Lower lobe of right lung (tissue), 2 donors: ENCODE measurements around the gene FHIT. TPM values are rescaled to one million over a fixed set of nuclear protein-coding genes. Genes with fewer than 3 reads are reported as not detected.

ENCODE experiments used
- ATAC-seq, 2 donors: fragments of 200-7000 bp; cut with Tn5 transposase; one replicate each; pipeline ENCODE4 v1.9.1; 2020 to 2022; ENCODE audit warnings: mild to moderate bottlenecking in 2 of 2, moderate library complexity in 2 of 2
- DNase-seq: peaks from one replicate; pipeline ENCODE4 v3.0.0-alpha.2; 2020
- H3K27ac ChIP-seq: fragments of 200-600 bp; one replicate; pipeline ENCODE4 v1.8.0; 2022
- H3K27me3 ChIP-seq: fragments of 200-600 bp; one replicate; pipeline ENCODE4 v1.8.0; 2022; ENCODE audit warnings: low read depth
- H3K36me3 ChIP-seq: fragments of 200-600 bp; one replicate; pipeline ENCODE4 v1.8.0; 2022; ENCODE audit warnings: mild to moderate bottlenecking
- H3K4me1 ChIP-seq: fragments of 200-600 bp; one replicate; pipeline ENCODE4 v1.8.0; 2022
- H3K4me3 ChIP-seq: fragments of 200-600 bp; one replicate; pipeline ENCODE4 v1.8.0; 2022; ENCODE audit warnings: mild to moderate bottlenecking
- H3K9me3 ChIP-seq: fragments of 200-600 bp; one replicate; pipeline ENCODE4 v1.8.0; 2022
- intact Hi-C: fragments of 100-400 bp; cut with DNase I; formaldehyde crosslinking; loops from one replicate; pipeline ENCODE4 v1.11.0; 2022
- total RNA-seq: library from RNA; stranded (reverse); fragmentation: NEBNext Ultra II Directional; extraction: Animal tissue kit (Norgen Biotek cat#: 25700); gene quantifications from one replicate; pipeline ENCODE4 v1.2.1, GENCODE V29; 2021
- TF ChIP-seq, protein P1 (sequence below): fragments of 200-600 bp; IDR thresholded peaks from one replicate; pipeline ENCODE4 v1.8.0; 2022; ENCODE audit warnings: antibody characterized with exemption, mild to moderate bottlenecking
- donor health status: DM: no; HTN: yes; CAD: no; lungs with severe emphysema.

FHIT gene
- total RNA-seq, 1 donor from 2014 or later, result 10.3 TPM

DNA sequence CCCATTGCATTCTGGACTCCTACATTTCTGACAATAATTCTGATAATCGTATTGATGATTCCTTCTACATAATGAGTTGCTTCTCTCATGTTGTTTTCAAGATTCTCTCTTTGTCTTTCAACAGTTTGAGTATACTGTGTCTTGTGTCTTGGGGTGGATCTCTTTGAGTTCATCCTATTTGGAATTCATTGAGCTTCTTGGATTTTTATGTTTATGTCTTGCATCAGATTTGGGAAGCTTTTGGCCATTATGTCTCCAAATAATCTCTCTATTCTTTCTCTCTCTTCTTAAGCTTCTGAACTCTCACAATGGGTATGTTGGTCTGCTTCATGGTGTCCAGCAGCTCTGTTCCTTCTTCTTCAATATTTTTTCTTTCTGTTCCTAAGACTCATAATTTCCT lies 592.2 kb downstream of the FHIT start:
- DNase-seq (no peak), ATAC-seq (no peak)
- H3K4me1 ChIP-seq, result no peaks in the 10 kb centered on the region
- TF ChIP-seq, protein P1, sequence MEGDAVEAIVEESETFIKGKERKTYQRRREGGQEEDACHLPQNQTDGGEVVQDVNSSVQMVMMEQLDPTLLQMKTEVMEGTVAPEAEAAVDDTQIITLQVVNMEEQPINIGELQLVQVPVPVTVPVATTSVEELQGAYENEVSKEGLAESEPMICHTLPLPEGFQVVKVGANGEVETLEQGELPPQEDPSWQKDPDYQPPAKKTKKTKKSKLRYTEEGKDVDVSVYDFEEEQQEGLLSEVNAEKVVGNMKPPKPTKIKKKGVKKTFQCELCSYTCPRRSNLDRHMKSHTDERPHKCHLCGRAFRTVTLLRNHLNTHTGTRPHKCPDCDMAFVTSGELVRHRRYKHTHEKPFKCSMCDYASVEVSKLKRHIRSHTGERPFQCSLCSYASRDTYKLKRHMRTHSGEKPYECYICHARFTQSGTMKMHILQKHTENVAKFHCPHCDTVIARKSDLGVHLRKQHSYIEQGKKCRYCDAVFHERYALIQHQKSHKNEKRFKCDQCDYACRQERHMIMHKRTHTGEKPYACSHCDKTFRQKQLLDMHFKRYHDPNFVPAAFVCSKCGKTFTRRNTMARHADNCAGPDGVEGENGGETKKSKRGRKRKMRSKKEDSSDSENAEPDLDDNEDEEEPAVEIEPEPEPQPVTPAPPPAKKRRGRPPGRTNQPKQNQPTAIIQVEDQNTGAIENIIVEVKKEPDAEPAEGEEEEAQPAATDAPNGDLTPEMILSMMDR, result no peak
- intact Hi-C loops, result no loop called here
- H3K4me3 ChIP-seq, result no peak overlapping the region
- H3K27me3 ChIP-seq, result no peaks in the 10 kb centered on the region
- H3K27ac ChIP-seq, result no peak overlapping the region
- H3K36me3 ChIP-seq, result no peaks in the 10 kb centered on the region
- peaks cover 15% of the 10 kb centered on the region for H3K9me3 ChIP-seq

DNA sequence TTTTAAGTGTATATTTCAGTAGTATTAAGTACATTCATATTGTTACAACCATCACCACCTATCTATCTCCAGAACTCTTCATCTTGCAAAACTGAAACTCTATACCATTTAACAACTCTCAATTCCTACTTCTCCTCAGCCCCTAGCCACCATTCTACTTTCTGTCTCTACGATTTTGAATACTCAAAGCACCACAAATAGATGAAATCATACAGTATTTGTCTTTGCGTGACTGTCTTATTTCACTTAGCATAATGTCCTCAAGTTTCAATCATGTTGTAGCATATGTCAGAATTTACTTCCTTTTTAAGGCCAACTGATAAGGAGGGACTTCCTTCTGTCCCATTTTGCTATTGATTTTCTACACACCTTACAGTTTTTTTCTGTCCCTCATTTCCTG lies 593.3 kb downstream of the FHIT start:
- Histone ChIP-seq H3K9me3 (peaks cover 15% of the 10 kb centered on the region), H3K36me3 (no peaks in the 10 kb centered on the region), H3K4me1 (no peaks in the 10 kb centered on the region), H3K27me3 (no peaks in the 10 kb centered on the region), H3K27ac (no peak overlapping the region), H3K4me3 (no peak overlapping the region)
- ATAC-seq (no peak), DNase-seq (no peak)
- TF ChIP-seq, protein P1, result no peak
- intact Hi-C loops, result no loop called here

DNA sequence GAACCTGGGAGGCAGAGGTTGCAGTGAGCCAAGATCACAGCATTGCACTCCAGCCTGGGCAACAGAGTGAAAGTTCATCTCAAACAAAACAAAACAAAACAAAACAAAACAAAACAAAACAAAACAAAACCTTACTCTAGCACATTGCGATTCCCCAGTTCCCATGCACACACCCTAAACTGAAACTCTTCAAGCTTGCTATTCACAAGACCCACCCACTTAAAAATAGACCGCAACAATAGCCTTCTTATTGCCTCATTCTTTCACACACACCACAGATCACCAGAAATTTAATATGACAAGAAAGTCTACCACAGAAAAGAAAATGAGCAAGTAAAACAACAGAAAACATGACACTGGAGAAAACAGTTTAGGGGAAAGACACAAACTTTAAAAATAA lies 598.4 kb downstream of the FHIT start:
- intact Hi-C loops, result no loop called here
- Histone ChIP-seq H3K27ac (no peak overlapping the region), H3K27me3 (no peaks in the 10 kb centered on the region), H3K4me1 (no peaks in the 10 kb centered on the region), H3K36me3 (no peaks in the 10 kb centered on the region), H3K9me3 (no peaks in the 10 kb centered on the region), H3K4me3 (no peak overlapping the region)
- DNase-seq (no peak), ATAC-seq (no peak)
- TF ChIP-seq, protein P1, result no peak

DNA sequence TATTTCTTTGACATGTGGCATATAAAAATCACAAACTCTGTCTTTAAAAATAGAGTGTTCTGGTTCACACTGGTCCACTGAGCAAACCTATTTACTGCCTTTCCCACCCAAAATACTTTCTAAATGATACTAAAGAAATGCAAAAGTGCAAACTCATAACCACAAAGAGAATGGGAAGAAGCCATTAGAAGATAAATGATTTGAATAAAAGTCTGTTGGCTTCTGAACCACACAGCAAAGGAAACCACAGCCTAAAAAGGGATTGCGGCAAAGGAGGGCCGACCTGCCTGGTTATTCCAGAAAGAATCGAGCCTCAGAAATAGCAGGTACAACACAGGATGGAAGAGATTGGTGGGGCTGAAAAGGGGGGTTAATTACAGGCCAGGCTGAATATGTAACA lies 599.5 kb downstream of the FHIT start:
- DNase-seq (no peak), ATAC-seq (no peak)
- Histone ChIP-seq H3K4me3 (no peak overlapping the region), H3K36me3 (no peaks in the 10 kb centered on the region), H3K27ac (no peak overlapping the region), H3K4me1 (no peaks in the 10 kb centered on the region), H3K9me3 (no peaks in the 10 kb centered on the region), H3K27me3 (no peaks in the 10 kb centered on the region)
- TF ChIP-seq, protein P1, result no peak
- intact Hi-C loops, result no loop called here

DNA sequence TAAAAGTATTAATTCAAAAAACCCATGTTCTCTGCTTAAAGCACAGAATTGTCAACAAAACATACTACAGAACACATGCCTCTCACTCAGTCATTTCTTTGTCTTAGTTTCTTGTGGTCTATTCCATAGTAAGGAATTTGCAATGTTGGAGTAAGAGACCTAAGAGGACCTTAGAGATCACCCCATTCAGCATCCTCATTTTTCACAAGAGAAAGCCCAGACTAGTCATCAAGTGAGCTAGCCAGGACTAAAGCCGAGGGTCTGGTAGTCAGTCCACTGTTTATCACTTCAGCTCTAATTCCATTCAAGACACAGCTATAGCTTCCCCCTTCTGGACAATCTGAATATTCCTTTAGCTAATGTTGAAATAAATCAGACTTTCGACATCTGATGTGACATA lies 601.1 kb downstream of the FHIT start:
- Histone ChIP-seq H3K4me3 (no peak overlapping the region), H3K9me3 (no peaks in the 10 kb centered on the region), H3K36me3 (no peaks in the 10 kb centered on the region), H3K27me3 (no peaks in the 10 kb centered on the region), H3K27ac (no peak overlapping the region), H3K4me1 (no peaks in the 10 kb centered on the region)
- ATAC-seq (no peak), DNase-seq (no peak)
- intact Hi-C loops, result no loop called here
- TF ChIP-seq, protein P1, result no peak

DNA sequence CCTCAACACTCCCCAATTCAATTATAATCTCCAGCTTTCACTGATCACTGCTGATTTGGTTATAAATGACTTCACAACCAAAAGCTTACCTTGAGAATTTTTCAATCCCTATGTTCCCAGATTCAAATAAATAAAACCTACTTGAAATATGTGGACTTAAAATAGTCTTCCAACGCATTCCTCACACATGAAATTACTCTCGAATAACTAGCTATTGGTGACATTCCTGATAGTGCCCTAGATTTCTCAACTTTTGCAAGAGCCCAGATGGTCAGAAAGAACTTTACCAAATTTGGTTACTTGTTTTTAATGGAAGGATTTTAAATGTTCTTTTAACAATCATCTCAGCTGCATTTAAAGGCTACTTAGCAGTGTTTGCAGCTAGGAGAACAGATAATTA lies 605.5 kb downstream of the FHIT start:
- Histone ChIP-seq H3K27me3 (no peaks in the 10 kb centered on the region), H3K4me1 (no peaks in the 10 kb centered on the region), H3K4me3 (no peak overlapping the region), H3K27ac (no peak overlapping the region), H3K36me3 (no peaks in the 10 kb centered on the region), H3K9me3 (no peaks in the 10 kb centered on the region)
- TF ChIP-seq, protein P1, result no peak
- ATAC-seq, result no peak
- DNase-seq, result no peak
- intact Hi-C loops, result no loop called here
